BJ (cell line): ENCODE results near the gene ALKBH3. TPM values are rescaled to one million over a fixed set of nuclear protein-coding genes. Genes with fewer than 3 reads are reported as not detected.

Experiments used
- CTCF ChIA-PET: fragments of 350-600 bp; formaldehyde crosslinking; extraction: SDS; loops from one replicate; lab custom pipeline; 2021; ENCODE audit warnings: antibody characterized with exemption, inconsistent platforms; lab: Yijun Ruan, JAX
- POLR2A ChIA-PET: fragments of 300-600 bp; sonication (Branson Sonifier 250); formaldehyde crosslinking; extraction: SDS; loops from one replicate; lab custom pipeline; 2021; ENCODE audit warnings: antibody characterized with exemption; lab: Charles Lee
- DNase-seq: peaks from one replicate; pipeline ENCODE4 v3.0.0-alpha.2; 2011; ENCODE audit warnings: low read depth
- H3K27me3 ChIP-seq: 2 replicates; pipeline ENCODE4 v1.6.0; 2011; ENCODE audit warnings: low read length; ENCODE audit not compliant: control insufficient read depth, insufficient read depth
- H3K36me3 ChIP-seq: 2 replicates; pipeline ENCODE4 v1.5.1; 2011; ENCODE audit warnings: low read length; ENCODE audit not compliant: control insufficient read depth, insufficient read depth
- H3K4me3 ChIP-seq: 2 replicates; pipeline ENCODE4 v1.5.1; 2011; ENCODE audit warnings: low read depth, mild to moderate bottlenecking, control low read depth, low read length
- polyA plus RNA-seq: library from polyadenylated mRNA; depleted of rRNA; stranded (reverse); fragments of >200 nt; gene quantifications from 2 replicates; pipeline ENCODE4 v1.2.3, GENCODE V29; 2011
- TF ChIP-seq, protein P1 (sequence below): IDR thresholded peaks from 2 replicates; pipeline ENCODE4 v1.5.1; 2011; ENCODE audit warnings: low read depth, mild to moderate bottlenecking, control low read depth, inconsistent platforms, low read length, moderate library complexity; ENCODE audit not compliant: insufficient read depth

ALKBH3 gene
- polyA plus RNA-seq, 1 experiment = 30.2 TPM

DNA sequence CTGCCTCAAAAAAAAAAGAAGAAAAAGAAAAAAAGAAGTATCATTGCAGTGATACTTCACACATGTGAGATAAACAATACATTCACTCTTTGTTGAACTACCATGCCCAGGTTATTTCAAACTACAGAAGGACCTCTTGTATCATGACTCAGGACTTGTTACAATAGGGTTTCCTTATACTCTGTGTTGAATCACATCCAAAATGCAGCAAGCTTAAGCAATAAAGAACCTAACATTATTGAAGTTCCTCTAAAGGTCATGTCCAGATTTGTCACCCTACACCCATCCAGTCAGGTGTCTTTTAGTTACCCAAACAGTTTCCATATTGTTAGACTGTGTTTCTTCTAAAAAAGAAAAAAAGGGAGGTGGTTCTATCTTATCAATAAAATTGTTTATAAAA lies 26.9 kb upstream of the ALKBH3 start:
- TF ChIP-seq, protein P1, sequence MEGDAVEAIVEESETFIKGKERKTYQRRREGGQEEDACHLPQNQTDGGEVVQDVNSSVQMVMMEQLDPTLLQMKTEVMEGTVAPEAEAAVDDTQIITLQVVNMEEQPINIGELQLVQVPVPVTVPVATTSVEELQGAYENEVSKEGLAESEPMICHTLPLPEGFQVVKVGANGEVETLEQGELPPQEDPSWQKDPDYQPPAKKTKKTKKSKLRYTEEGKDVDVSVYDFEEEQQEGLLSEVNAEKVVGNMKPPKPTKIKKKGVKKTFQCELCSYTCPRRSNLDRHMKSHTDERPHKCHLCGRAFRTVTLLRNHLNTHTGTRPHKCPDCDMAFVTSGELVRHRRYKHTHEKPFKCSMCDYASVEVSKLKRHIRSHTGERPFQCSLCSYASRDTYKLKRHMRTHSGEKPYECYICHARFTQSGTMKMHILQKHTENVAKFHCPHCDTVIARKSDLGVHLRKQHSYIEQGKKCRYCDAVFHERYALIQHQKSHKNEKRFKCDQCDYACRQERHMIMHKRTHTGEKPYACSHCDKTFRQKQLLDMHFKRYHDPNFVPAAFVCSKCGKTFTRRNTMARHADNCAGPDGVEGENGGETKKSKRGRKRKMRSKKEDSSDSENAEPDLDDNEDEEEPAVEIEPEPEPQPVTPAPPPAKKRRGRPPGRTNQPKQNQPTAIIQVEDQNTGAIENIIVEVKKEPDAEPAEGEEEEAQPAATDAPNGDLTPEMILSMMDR = no peak
- DNase-seq = no peak
- Histone ChIP-seq H3K36me3 (no peaks in the 10 kb centered on the region), H3K27me3 (no peaks in the 10 kb centered on the region), H3K4me3 (no peak overlapping the region)
- CTCF ChIA-PET = interaction anchor here (1.1 to 4.6 kb wide), 6 partner anchors 11 to 281 kb away, joined by 3 to 43 read pairs (median 6); no protein-coding TSS in a partner anchor
- POLR2A ChIA-PET = no interaction called here

DNA sequence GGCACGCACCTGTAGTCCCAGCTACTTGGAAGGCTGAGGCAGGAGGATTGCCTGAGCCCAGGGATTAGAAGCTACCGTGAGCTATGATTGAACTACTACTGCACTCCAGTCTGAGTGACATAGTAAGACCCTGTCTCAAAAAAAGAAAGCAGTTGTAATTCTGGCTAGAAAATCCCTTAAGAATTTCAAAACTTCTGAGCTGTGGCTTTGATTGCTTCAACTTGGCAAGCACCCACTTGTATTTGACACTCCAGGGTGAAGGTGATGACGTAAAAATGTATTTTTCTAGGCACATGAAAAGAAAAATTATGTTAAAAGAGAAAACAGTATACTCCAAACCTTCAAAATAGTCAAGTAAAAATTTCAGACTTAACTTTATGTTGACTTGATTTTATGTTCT lies 23.6 kb upstream of the ALKBH3 start:
- no peak for DNase-seq
- Histone ChIP-seq H3K27me3 (no peaks in the 10 kb centered on the region), H3K36me3 (no peaks in the 10 kb centered on the region), H3K4me3 (no peak overlapping the region)
- TF ChIP-seq, protein P1 = no peak
- ChIA-PET POLR2A (no interaction called here), CTCF (interaction anchor here (1.5 kb wide), 1 partner anchor 290 kb away, joined by 4 read pairs; no protein-coding TSS in a partner anchor)

DNA sequence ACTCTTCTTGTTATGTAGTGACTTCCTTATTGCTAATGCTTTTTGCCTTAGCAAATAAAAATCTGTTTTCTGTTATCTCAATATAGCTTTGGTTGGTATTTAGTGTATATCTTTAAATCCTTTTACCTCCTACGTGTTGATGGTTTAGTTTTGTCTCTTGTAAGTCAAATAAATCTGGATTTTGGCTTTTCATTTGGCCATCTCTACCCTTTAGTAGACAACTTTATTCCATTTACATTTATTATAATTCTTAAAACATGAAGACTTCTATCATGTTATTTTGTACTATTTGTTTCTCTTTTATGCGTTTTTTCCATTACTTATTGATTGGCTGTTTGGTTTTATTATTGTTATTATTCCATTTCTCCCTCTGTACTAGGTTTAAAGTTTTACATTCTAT lies 19.5 kb upstream of the ALKBH3 start:
- CTCF ChIA-PET = no interaction called here
- H3K36me3 ChIP-seq = no peaks in the 10 kb centered on the region
- POLR2A ChIA-PET = no interaction called here
- DNase-seq = no peak
- no peak overlapping the region for H3K4me3 ChIP-seq
- TF ChIP-seq, protein P1 = no peak
- H3K27me3 ChIP-seq = no peaks in the 10 kb centered on the region

DNA sequence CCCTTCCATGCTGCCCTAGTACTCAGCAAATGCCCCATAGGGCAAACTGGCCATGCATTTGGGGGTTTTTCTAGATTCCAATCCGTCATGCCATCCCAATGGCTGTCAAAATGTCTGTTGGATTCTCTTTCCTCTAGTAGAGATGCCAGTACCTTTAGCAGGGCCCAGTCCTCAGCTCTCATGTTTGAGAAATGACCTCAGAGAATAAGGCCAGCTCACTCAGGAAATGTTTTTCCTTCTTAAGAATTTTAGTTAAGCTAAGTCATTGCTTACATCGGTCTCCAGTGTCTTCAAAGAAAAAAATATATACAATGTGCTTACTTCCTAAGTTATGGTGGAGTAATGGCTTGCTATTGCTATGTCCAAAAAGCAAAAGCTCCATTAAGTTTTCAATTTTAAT lies 14.1 kb upstream of the ALKBH3 start:
- ChIA-PET POLR2A (no interaction called here), CTCF (interaction anchor here (0.8 kb wide), 1 partner anchor 15 kb away, joined by 3 read pairs; no protein-coding TSS in a partner anchor)
- H3K4me3 ChIP-seq = no peak overlapping the region
- H3K36me3 ChIP-seq = no peaks in the 10 kb centered on the region
- DNase-seq = no peak
- H3K27me3 ChIP-seq = peaks cover 2% of the 10 kb centered on the region
- TF ChIP-seq, protein P1 = no peak

DNA sequence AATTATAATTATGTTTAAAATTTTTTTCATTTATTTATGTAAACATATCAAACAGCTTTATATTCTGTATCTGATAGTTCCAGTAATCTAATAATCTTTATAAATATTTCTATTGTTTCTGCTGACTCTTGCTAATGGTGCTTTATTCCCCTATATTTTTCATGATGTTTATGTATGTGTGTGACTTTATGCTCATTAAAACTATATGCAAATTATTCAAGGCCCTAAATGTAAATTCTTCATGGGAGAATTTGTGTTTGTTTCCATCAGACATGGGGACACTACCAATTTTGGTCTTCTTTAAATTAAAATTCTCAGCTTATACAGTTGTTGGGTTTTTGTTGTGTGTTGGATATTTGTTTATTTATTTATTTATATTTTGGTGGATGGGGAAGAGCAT lies 13.7 kb upstream of the ALKBH3 start:
- DNase-seq = no peak
- H3K27me3 ChIP-seq = peaks cover 6% of the 10 kb centered on the region
- TF ChIP-seq, protein P1 = no peak
- POLR2A ChIA-PET = no interaction called here
- CTCF ChIA-PET = interaction anchor here (0.8 to 1.3 kb wide), 2 partner anchors 14 to 15 kb away, joined by 3 to 4 read pairs; no protein-coding TSS in a partner anchor
- H3K4me3 ChIP-seq = no peak overlapping the region
- H3K36me3 ChIP-seq = no peaks in the 10 kb centered on the region
